Inflammatory macrophage (primary cell): ENCODE results near the gene ANXA11.

Source experiments
- DNase-seq, 2 donors: peaks; one replicate each; pipeline ENCODE4 v3.0.0-alpha.2; 2020 to 2022

Gene ANXA11

DNA sequence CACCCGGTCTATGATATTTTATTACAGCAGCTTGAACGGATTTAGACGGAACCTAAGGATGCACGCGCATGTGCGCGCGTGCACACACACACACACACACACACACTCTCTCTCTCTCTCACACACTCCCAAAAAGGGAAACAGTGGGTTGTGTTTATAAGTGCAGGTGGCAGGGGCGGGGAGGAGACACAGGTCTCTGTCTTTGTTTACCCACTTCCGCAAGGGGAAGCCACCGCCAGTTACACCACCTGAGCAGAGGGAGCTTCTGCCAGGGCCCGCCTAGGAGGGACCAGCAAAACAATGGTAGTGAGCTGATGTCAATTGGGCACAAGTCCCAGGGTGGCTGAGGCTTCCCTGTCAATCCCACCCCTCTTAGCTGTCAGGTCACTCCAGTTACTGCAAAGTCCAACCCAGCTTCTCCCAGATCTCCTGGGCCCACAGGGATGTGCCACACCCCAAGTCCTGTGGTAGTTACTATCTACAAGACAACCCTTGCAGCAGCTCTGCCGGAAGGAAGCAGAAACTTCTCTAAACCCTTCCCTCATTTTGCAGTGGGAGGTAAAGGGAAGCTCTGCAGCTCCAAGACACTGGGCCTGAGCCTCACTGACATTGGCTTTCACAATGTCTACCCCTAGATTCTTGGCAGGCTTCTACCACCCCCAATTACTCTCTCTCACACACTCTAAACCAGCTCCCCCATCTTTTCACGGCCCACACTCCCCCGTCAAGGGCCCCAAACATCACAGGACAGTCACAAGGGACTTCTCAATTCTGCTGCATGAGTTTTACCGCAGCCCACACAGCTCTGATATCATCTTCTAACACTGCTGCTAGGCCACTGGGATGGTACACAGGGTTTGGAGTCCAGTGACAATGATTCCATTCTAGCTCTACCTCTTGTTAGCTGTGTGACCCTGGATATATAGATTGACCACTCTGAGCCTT, 17.6 kb downstream of the ANXA11 start:
- DNase-seq = peak; percentile 96 to 97

DNA sequence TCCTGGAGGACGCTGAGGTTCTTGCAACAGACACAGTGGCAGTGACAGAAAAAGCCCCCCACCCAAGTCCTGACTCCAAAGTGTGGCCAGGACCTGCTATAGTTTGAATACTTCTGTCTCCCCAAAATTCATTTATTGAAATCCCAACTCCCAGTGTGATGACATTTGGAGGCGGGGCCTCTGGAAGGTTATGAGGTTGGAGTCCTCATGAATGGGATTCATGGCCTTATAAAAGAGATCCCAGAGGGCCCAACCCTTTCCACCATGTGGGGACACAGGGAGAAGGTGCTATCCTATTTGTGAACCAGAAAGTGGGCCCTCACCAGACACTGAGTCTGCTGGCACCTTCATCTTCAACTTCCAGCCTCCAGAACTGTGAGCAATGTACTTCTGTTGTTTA, 18.3 kb downstream of the ANXA11 start:
- no peak for DNase-seq

DNA sequence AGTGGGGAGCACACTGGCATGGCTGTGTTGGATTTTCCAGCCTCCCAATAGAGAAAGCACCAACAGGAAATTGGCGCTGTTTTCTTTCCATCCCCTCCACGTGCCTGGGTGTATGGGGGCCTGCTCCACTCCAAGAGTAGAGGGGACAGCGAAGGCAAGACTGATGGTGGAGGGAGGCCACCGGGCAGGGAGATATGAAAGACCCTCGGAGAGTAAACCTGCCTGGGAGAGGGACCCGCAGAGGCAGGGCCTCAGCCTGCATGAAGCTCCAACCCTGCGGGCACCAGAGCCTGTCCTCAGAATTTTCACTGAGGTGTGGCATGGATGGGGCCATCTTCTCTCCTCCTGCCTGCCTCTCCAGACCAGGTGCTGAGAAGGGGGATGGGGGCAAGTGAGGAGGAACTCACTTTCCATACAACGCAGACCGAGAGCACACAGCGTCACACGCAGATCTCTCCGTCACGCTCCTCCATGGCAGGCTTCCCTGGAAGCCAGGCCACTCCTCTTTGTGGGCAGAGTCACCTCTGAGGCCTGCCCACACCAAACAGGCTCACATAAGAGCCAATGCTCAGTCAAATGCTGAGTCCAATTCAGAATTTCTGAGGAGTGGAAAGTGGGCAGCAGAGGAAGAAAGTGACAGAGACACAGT, 18.8 kb downstream of the ANXA11 start:
- DNase-seq = peak; percentile 36 to 74

DNA sequence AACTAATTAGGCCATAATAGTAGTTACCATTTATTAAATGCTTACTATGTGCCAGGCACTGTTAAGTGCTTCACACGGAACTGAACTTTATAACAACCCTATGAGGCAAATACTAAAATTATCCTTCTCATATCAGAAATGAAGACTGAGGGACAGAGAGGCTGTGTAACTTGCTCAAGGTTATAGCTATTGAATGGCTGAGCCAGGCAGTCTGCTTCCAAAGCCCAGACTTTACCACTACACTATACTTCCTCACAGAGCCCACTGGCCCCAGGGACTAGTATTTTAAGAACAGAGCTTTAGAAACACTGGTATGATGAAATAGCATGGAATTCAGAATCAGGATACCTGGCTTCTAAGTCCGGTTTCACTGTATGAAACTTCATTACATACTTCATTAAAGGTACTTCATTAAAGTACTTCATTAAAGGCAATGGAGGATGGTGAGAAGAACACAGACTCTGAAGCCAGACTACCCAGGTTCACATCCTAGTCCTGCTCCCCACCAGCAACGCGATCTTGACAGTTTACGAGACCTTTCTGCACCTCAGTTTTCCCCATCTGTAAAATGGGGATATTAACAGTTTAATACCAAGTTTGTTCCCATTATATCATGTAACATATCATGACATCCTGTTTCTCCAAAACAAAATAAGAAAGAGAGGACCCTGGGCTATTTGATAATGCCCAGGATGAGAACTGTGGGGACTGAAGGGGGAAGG, 19.6 kb downstream of the ANXA11 start:
- DNase-seq = peak in 1 of 2 donors; percentile 30

DNA sequence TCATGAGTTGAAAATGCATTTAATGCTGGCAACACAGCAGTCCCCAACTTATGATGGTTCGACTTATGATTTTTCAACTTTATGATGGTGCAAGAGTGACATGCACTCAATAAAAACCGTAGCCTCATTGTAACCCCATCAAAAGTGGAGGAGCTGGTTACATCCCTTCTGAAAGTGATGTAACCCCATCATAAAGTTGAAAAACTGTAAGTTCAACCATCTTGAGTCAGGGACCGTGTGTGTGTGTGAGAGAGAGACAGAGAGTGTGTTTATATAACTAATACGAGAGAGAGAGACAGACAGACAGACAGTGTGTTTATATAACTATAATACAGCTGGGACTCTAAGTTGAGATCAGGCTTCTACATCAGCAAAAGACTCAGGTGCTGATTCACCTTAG, 21.0 kb downstream of the ANXA11 start:
- DNase-seq = peak in 1 of 2 donors; percentile 47

DNA sequence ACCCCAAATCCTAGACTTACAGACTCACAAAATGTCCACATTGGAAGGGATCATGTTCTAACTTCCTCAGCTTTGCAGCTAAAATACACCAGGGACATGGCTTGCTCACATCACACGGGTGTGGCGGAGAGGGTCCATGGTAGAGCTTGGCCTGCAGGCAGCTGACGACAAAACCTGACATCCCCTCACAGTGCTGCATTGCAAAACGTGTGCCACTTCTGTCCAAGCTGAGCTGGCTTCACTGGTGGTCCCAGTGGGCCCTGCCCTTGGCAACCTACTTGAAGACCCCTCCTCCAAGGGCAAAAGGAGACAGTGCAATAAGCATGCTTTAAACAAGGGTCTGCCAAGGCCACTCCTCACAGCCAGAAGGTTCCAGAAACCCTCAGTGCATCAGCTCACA, 21.9 kb downstream of the ANXA11 start:
- DNase-seq = no peak

DNA sequence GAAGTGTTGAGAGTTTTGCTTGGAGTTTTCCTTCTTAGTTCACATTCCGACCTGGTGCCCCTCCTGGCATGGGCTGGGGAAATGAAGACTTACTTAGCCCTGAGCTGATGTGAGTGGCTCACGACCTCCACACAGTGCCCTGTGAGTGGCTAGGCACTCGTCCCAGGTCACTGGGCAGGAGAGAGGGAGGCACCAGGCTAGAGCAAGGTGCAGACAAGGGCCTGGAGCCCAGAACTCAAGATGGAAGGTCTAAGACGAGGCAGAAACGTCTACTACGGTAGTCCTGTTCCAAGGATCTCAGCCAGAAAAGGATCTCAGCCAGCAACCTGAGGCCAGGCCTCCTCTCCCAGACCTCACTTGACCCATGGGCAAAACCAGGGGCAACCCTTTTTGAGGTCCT, 22.4 kb downstream of the ANXA11 start:
- no peak for DNase-seq

DNA sequence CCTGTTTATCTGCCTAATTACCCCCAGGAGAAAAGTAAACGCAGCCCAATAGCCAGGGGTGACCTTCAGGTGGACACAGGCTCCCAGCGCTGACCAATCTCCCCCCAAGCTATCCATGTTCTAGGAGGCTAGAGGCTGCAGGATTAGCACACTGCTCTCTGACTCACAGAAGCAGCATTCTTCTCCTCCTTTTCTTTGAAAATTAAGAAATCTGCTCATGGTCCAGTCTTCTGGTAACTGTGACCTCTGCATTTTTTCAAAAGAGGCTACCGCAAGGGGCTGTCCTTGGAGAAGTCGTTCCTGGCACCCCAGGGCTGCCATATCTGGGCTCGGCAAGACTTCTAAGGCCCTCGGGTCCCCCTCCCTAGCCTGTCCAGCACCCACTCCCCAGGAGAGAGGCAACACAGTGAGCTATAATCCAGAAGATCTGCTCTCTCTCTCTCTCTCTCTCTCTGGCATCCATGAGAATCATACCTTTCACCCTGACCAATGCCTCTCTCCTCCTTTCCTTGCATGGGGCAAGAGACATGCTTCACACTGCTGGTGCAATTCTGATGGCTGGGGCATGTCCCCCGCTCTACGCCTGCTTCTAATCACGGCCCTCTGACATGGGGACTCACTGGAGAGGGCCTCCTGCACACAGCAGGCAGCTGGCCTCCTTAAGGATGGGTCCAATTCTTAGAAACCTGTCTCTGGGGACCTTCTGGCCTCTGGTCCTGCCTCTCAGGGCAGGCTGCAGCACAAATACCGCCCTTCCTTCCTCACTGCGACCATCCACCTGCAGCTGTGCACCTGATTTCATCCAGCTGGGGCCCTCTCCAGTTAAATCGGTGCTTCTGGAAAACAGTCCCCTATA, 27.3 kb downstream of the ANXA11 start:
- peak; percentile 52 to 70 for DNase-seq

DNA sequence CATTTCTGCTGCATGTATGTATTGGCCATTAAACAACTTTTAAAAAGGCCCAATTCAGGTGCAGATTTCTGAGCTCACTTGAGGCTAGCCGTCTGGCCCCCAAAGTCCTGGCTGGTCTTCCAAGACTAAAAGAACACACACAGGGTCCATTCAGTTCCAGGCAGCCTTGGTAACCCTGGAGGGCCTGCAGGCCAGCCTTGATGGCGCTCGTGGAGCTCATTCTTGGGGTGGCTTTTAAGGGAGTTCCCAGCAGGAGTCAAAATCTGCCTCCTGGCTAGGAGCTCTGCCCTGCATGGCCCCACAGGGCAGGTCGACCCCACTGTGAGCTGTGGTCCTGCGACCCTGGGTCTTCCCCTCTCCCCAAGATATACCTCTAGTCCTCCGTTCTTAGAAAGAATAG, 28.8 kb downstream of the ANXA11 start:
- no peak for DNase-seq

DNA sequence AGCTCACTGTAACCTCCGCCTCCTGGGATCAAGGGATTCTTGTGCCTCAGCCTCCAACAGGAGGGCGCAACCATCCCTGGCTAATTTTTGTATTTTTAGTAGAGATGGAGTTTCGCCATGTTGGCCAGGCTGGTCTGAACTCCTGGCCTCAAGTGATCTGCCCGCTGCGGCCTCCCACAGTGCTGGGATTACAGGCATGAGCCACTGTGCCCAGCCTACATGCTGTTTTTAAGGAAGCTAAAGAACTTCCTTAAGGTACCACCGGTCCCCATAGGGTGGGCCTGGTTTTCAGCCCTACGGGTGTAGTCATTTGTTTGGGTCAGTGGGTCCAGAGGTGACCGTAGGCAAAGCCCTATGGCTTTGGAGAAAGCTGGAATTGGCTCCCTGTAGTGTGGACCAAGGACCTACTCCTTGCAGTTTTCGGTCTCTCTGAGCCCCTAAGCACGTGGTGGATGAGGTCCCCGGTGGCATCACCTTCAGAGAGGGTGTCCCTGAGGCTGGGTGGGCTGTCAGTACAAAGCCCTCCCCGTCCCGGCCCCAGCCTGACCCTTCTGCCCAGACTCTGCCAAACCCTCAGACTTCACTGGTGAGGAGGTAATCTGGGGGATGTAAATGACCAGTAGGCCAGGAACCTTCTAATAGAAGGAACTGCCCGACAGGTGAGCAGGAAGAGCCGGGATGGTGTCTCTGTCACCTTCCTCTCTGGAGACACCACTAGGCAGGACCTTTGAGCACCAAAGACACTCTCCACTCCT, 30.5 kb downstream of the ANXA11 start:
- peak; percentile 43 to 70 for DNase-seq

DNA sequence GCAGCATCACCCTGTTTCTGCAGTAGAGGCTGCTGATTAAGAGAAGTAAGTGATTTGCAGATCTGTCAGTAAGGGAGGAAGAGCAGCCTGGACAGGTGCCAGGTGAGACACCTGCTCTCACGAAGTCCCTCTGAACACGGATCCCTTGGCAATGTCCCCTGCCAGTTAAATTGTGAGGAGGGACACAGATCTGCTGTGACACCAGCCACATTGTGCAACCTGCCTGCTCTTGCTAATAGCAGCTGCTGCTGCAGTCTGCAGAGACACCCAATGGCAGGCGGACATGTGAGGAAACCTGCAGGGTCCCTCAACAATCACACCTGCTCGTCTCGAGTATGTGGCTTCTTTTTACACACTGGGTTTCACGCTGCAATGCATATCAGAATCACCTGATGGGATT, 31.9 kb downstream of the ANXA11 start:
- DNase-seq = no peak

DNA sequence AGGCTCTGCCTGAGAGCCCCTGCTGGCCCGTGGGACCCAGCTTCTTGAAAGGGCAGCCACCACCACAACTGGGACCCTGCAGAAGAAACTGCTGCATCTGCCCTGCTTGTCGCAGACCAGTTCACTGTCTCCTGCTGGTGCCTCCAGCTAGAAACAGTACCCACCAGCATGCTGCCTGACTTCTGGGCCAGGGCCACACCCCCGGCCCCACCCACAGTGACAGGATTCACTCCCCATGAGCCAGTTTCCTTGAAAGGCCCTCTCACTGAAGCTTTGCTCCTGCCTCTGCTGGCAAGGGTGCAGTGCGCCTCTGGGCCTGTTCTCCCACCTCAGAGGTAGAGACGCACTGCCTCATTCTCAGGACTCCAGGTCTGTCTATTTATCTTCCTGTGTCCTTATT, 32.4 kb downstream of the ANXA11 start:
- no peak for DNase-seq

DNA sequence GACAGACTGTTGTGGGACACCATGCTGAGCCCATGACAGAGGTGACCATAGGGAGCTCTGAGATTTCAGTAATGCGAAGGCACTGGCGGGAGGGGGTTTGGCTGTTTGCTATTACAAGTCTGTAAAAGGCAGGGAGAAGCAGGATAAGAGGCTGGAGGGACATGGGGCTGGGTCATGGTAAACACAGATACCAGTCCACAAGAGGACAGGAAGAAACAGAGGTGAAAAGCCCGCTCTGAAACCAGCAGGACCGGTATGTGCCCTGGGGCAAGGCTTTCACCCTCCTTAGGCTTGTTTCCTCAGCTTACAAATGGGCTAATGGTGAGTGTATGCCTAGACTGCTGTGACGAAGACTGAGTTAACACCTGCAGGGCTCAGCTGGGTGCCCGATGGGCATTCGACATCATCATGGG, 34.1 kb downstream of the ANXA11 start:
- no peak for DNase-seq

DNA sequence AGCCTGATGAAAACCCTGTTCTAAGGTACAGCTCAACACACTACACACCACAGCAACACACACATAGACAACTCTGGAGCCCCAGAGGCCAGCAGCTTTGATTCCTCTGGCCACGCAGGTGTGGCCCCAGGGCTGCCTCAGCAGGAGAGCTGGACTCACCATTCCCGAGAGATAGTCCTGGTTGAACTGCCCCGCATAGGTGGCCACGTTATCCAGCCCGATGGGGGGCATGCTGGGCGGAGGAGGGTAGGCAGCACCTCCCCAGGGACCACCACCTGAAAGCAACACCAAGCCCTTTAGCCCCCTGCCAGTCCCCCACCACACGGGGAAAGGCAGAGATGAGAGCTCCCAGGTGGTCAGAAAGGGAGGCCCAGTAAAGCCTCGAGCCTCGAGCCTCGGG, 34.7 kb downstream of the ANXA11 start:
- DNase-seq = no peak

DNA sequence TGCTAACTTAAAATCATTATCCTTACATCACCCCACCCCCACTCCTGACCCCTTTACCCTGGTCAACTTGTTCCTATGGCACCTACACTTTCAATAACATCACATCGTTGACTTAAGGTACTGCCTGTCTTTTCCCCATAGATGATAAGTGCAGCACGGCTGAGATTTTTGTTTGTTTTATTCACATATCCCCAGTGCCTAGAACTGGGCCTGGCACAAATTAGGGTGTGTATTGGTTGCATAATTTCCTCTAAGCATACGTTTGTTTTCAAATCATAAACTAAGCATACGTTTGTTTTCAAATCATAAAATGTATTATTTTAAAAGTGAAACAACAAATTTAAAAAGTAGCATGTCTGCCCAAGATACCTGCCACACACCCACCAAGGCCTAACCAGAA, 35.3 kb downstream of the ANXA11 start:
- no peak for DNase-seq

DNA sequence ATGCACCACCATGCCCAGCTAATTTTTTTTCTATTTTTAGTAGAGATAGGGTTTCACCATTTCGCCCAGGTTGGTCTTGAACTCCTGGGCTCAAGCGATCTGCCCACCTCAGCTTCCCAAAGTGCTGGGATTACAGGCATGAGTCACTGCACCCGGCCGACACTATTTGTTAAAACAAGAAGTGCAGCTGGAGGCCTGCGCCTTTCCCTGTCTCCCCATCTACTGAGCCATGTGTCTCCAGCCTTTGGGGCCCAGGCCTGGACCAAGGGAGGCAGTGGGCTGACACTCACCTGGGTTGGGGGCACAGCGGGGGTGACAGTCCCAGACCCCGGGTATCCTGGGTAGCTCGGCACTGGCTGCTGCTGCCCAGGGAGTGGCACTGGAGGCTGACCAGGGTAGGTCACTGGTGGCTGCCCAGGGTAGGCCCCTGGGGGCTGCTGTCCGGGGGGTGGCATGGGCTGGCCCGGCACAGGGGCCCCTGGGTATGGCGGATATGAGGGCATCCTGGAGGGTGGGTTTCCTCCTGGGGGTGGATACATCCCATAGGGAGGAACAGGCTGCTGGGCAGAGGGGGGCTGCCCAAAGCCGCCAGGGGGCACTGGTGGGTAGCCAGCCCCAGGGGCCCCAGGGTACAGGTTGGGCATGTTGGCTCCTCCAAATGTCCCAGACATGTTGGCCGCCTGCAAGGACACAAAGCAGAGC, 36.5 kb downstream of the ANXA11 start:
- DNase-seq = no peak

DNA sequence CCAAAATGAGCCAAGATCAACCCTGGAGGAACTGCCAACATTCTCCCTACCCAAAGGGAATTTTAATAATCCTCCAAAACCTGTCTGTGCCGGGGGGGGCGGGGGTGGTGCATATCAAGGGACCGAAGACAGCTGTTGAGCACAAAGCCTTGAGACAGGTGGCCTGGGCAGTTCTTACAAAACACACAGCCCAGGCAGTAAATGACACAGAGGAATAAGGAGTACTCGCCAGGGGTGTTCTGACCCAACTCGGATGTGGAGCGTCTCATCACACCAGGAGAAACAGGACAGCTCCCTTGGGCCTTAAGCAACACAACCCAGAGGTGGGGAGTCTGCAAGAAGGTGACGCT, 37.2 kb downstream of the ANXA11 start:
- DNase-seq = no peak

DNA sequence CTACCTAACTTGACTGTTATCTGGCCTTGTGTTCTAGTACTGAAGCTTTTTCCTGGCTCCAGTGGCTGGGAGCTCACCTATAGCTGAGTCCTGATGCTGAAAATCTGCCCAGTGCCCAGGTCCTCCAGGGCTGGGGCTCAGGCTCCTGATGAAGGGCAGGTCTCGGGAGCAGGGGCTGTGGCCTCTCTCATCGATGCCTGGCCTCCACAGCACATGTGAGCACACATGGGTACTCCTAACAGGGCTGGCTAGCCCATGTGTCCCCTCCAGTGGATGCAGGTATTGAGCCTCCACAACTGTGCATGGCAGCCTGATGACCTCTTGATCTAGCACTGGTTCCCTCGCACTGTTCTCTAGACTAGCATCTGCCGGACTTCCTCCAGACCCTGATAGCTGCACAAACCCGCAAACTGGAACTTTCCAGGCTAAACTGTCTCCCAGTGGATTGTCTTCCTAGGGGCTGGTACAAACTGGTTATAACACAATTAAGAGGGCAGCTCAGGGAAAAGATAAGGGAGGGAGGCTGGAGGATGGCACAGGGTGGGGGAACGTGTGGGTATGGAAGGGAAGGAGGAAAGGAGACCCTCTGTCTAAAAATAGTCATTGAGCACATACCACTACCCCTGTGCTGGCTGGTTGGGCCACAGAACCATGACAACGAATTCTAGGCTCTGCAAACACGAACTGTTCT, 37.7 kb downstream of the ANXA11 start:
- DNase-seq = no peak

DNA sequence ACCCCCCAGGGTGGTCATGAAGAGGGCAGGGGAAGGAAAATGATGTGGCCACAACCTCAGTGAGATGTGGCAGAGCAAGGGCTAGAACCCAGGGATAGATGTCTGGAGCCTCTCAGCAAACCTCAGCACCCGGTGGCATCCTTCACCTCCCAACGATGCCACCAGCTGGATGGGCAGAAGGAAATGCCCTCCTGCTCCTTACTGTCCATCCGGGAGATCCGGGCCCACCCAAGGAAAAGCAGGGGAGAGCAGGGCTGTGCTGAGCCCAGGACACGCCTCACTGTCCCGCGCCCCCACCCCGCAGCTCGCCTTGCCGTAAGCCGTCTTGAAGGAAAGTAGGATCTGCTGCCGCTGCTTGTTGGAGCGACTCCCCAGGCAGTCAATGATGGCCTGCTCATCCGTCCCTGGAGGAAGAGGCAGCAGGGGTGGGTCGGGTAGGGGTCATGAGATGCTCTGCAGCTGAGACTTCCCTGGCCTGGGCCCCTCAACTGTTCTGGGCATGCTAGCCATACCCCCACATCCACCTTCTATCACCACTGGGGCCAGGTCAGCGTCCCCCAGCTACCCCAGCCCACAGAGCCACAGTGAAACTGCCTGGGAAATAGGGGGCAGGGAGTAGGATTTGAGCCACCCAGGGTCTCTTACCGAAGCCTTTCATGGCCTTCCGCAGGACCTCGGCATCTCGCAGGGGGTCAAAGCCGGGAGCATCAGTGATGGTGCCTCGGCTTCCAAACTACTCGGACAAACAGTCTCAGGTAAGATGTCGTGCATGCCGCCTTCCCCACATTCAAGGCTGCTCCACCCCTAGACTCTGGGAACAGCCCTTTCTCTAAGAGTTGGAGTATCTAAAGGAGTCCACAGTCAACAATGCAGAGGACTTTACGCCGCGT, 38.5 kb downstream of the ANXA11 start:
- no peak for DNase-seq
